ENCODE results near the gene LAX1.

- TF ChIP-seq POLR2AphosphoS5 (IDR thresholded peaks at IDR 0.05; ENCODE audit: low read length), result no peak
- TF ChIP-seq HCFC1 (IDR thresholded peaks at IDR 0.05; ENCODE audit: low read length), result no peak
- no peak for TF ChIP-seq SPI1 (IDR thresholded peaks at IDR 0.05; ENCODE audit: borderline replicate concordance, insufficient read depth, low read depth, low read length)
- no peak for TF ChIP-seq LARP7 (IDR thresholded peaks at IDR 0.05)
- TF ChIP-seq CTCF (IDR thresholded peaks at IDR 0.05 in 2 of 3, conservative IDR thresholded peaks at IDR 0.05 in 1 of 3; ENCODE audit: control insufficient read depth in 2 of 3, extremely low read depth in 1 of 3, insufficient read depth in 1 of 3, low read depth in 3 of 3, low read length in 3 of 3), result no peak
Measured at GRCh38 chr1:203772836-203773235, 7.9 kb downstream of the LAX1 start.

Measured in GM12878 (cell line).